ENCODE results near the gene PANX3. TPM values are rescaled to one million over a fixed set of nuclear protein-coding genes. Genes with fewer than 3 reads are reported as not detected.
A peak's percentile ranks its signal among the peaks of the same experiment; 100 is the strongest.
"Not testable (repeated sequence)": the region's sequence is repeated elsewhere in the genome, so short reads cannot be mapped to it uniquely, and the experiment has no call there.

Gene PANX3
- polyA plus RNA-seq, 3 donors from 2014 or later = not detected

GRCh38 chr11:124600621-124601320 lies 10.5 kb upstream of the PANX3 start:
- Mint-ChIP-seq H3K4me3 (no peak overlapping the region), H3K27me3 (ENCODE audit: low read depth in 3 of 3) (peaks cover 1 to 19% (median 12%) of the 10 kb centered on the region in 3 donors), H3K27ac (no peak overlapping the region), H3K4me1 (no peaks in the 10 kb centered on the region), H3K9me3 (no peaks in the 10 kb centered on the region), H3K36me3 (no peaks in the 10 kb centered on the region)
- DNase-seq = no peak

- H3K27me3 Mint-ChIP-seq (ENCODE audit: low read depth in 3 of 3) = peaks cover 1 to 16% (median 11%) of the 10 kb centered on the region in 3 donors
- no peaks in the 10 kb centered on the region for H3K36me3 Mint-ChIP-seq
- no peak for DNase-seq
- H3K27ac Mint-ChIP-seq = no peak overlapping the region
- H3K4me1 Mint-ChIP-seq = no peaks in the 10 kb centered on the region
- no peak overlapping the region for H3K4me3 Mint-ChIP-seq
- no peaks in the 10 kb centered on the region for H3K9me3 Mint-ChIP-seq
Measured at GRCh38 chr11:124602193-124602592, 9.0 kb upstream of the PANX3 start.

- H3K27ac Mint-ChIP-seq, H3K9me3 Mint-ChIP-seq, H3K4me3 Mint-ChIP-seq, DNase-seq, H3K4me1 Mint-ChIP-seq, H3K36me3 Mint-ChIP-seq: not testable (repeated sequence)
- peaks cover 2 to 16% (median 7%) of the 10 kb centered on the region in 3 donors for H3K27me3 Mint-ChIP-seq (ENCODE audit: low read depth in 3 of 3)
Measured at GRCh38 chr11:124602723-124603122, 8.5 kb upstream of the PANX3 start.

DNA sequence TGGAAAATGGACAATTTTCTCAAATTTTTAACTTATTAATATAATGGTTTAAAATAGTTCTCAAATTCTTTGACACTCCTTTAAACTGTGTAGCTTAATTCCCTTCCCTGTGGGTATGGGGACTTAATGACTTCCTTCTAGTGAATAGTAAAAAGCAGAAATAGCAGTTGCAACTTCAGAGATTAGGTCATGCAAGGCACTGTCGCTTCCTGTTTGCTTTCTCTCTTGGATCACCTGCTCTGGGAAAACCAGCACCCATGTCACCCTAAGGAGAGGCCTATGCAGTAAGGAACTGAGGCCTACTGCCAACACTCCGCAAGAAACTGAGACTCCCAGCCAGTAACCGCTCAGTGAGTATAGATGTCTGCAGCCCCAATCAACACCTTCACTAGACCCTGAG lies 5.5 kb upstream of the PANX3 start:
- no peak for DNase-seq
- Mint-ChIP-seq H3K4me1 (no peaks in the 10 kb centered on the region), H3K4me3 (no peak overlapping the region), H3K27ac (no peak overlapping the region), H3K9me3 (no peaks in the 10 kb centered on the region), H3K27me3 (ENCODE audit: low read depth in 3 of 3) (peaks cover 2 to 12% (median 5%) of the 10 kb centered on the region in 3 donors), H3K36me3 (no peaks in the 10 kb centered on the region)

GRCh38 chr11:124608147-124608546 lies 3.1 kb upstream of the PANX3 start:
- DNase-seq = no peak
- H3K27me3 Mint-ChIP-seq (ENCODE audit: low read depth in 3 of 3) = peaks cover 0 to 9% (median 2%) of the 10 kb centered on the region in 3 donors
- H3K4me3 Mint-ChIP-seq = no peak overlapping the region
- H3K4me1 Mint-ChIP-seq = no peaks in the 10 kb centered on the region
- H3K9me3 Mint-ChIP-seq = no peaks in the 10 kb centered on the region
- no peaks in the 10 kb centered on the region for H3K36me3 Mint-ChIP-seq
- no peak overlapping the region for H3K27ac Mint-ChIP-seq

- H3K27ac Mint-ChIP-seq = no peak overlapping the region
- H3K4me3 Mint-ChIP-seq = no peak overlapping the region
- no peaks in the 10 kb centered on the region for H3K4me1 Mint-ChIP-seq
- no peaks in the 10 kb centered on the region for H3K9me3 Mint-ChIP-seq
- DNase-seq = no peak
- no peaks in the 10 kb centered on the region for H3K36me3 Mint-ChIP-seq
- H3K27me3 Mint-ChIP-seq (ENCODE audit: low read depth in 3 of 3) = peaks cover 0 to 4% (median 2%) of the 10 kb centered on the region in 3 donors
Measured at GRCh38 chr11:124610295-124610694, 933 bp upstream of the PANX3 start.

DNA sequence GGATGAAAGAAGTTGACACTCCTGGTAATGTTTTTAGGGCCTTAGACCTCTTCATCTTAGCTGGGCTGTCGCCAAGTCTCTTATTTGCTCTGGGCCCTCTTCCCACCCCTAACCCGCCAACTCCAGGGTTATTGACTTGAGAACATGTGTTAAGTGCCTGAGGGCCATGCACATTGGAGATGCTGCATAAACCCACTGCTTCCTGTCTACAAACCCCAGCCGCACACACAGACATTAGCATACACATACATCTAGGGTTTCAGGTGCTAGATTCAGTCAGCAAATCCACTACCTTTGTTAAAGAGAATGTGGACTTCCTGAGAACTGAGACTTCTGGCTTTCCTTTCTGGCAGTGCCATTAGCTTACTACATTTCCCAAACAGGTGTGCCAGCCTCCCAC lies 817 bp downstream of the PANX3 start:
- DNase-seq = no peak
- Mint-ChIP-seq H3K9me3 (no peaks in the 10 kb centered on the region), H3K4me1 (no peaks in the 10 kb centered on the region), H3K27me3 (ENCODE audit: low read depth in 3 of 3) (peaks cover 0 to 7% (median 2%) of the 10 kb centered on the region in 3 donors), H3K36me3 (no peaks in the 10 kb centered on the region), H3K27ac (no peak overlapping the region), H3K4me3 (no peak overlapping the region)

DNA sequence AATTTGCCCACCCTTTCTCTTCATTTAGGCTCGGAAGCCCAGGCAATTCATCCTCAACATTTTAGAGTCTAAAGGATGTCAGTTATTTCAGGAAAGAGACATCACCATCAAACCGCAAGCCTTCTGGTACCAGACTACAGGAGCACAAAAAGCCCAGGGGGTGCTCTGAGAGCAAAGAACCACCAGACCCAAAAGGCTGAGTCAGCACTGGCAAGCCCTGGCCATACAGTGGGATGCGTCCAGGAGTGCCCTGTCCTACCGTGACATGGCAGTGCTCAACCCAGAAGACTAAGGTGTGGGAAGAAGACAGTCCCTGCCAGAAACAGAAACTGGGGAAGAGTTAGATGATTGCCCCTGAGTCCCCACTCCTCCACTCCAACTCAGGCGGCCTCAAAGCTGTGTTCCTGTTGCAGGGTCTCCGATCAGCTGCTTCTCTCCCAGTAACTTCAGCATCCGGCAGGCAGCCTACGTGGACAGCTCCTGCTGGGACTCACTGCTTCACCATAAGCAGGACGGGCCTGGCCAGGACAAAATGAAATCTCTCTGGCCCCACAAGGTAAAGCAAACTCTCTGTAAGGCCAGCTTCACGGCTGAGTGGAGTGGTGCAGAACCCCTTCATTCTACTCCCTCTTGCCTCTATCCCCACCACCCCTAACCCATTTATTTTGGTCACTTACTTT lies 1.5 kb downstream of the PANX3 start:
- Mint-ChIP-seq H3K27me3 (ENCODE audit: low read depth in 3 of 3) (peaks cover 0 to 7% (median 1%) of the 10 kb centered on the region in 3 donors), H3K27ac (no peak overlapping the region), H3K36me3 (peaks cover 0 to 3% (median 0%) of the 10 kb centered on the region in 3 donors), H3K4me3 (no peak overlapping the region), H3K4me1 (no peaks in the 10 kb centered on the region), H3K9me3 (no peaks in the 10 kb centered on the region)
- no peak for DNase-seq

DNA sequence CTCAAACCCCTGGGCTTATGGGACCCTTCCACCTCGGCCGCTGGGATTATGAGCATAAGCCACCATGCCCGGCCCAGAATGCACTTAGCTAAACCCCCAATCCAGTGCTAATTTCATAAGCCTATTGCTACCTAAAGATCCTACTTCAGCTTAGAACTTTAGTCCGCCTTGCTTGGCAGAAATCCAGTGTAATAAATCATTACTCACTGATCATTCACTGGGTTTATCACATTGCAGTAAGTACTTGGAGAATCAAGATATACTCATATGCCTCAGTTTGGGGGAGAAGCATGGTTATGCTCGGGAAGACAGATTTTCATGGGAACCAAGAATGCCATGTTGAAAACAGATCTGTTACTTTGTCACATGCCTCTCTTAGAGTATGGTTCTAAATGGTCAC lies 7.6 kb downstream of the PANX3 start:
- peaks cover 0 to 4% (median 0%) of the 10 kb centered on the region in 3 donors for H3K36me3 Mint-ChIP-seq
- no peak overlapping the region for H3K27ac Mint-ChIP-seq
- peaks cover 15 to 23% of the 10 kb centered on the region in 2 donors for H3K4me1 Mint-ChIP-seq
- H3K9me3 Mint-ChIP-seq = no peaks in the 10 kb centered on the region
- no peak for DNase-seq
- no peak overlapping the region for H3K4me3 Mint-ChIP-seq
- H3K27me3 Mint-ChIP-seq (ENCODE audit: low read depth in 3 of 3) = peaks cover 6 to 11% (median 9%) of the 10 kb centered on the region in 3 donors

- peak within 1 kb of the TSS; percentile 91 to 99 (median 98) for H3K4me3 Mint-ChIP-seq
- H3K9me3 Mint-ChIP-seq = no peaks in the 10 kb centered on the region
- peak within 1 kb of the TSS; percentile 92 to 99 (median 98) for H3K27ac Mint-ChIP-seq
- DNase-seq = peak; percentile 81 to 85 (median 84)
- H3K36me3 Mint-ChIP-seq = peaks cover 0 to 13% (median 9%) of the 10 kb centered on the region in 3 donors
- peaks cover 36 to 60% of the 10 kb centered on the region in 2 donors for H3K4me1 Mint-ChIP-seq
- H3K27me3 Mint-ChIP-seq (ENCODE audit: low read depth in 3 of 3) = peaks cover 5 to 9% (median 7%) of the 10 kb centered on the region in 3 donors
Measured at GRCh38 chr11:124622531-124623451, 11.6 kb downstream of the PANX3 start, which contains the start of gene TBRG1. Gene TBRG1, plus strand, starts transcription at chr11:124622864. Its CDS starts 220 bp downstream, at chr11:124623084.

DNA sequence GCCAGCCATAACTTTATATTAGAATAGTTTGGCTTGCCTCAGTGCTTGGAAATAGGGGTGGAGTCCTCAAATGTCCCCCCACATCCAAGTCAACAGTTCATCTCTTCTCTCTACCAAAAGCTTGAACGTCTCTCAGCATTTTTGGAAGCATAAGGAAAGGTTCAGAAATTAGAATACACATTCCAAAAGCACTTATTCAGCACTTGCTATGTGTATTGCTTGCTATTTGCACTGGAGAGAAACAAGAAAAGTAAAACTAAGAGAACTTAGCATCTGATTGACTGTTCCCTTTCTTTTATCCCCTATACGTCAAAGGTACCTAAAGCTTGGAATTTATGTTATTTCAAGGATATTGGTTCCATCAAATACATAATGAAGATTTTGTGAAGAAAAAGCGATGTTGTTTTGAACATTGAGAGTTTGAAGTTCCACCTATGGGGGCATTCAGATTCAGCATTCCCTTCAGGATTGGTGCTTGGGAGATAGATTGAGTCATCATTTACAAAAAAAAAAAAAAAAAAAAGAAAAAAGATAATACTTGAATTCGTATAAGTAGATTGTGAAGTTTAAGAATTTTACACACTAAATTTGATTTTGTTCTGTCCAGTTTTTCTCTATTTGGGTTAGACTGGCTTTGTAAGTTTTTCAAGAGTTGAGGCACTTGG lies 12.8 kb downstream of the PANX3 start:
- H3K27me3 Mint-ChIP-seq (ENCODE audit: low read depth in 3 of 3) = peaks cover 4 to 9% (median 5%) of the 10 kb centered on the region in 3 donors
- DNase-seq = no peak
- no peaks in the 10 kb centered on the region for H3K9me3 Mint-ChIP-seq
- peak overlapping the region; percentile 92 to 99 (median 98) for H3K27ac Mint-ChIP-seq
- peak overlapping the region; percentile 91 to 99 (median 98) for H3K4me3 Mint-ChIP-seq
- peaks cover 36 to 60% of the 10 kb centered on the region in 2 donors for H3K4me1 Mint-ChIP-seq
- peaks cover 0 to 21% (median 16%) of the 10 kb centered on the region in 3 donors for H3K36me3 Mint-ChIP-seq

DNA sequence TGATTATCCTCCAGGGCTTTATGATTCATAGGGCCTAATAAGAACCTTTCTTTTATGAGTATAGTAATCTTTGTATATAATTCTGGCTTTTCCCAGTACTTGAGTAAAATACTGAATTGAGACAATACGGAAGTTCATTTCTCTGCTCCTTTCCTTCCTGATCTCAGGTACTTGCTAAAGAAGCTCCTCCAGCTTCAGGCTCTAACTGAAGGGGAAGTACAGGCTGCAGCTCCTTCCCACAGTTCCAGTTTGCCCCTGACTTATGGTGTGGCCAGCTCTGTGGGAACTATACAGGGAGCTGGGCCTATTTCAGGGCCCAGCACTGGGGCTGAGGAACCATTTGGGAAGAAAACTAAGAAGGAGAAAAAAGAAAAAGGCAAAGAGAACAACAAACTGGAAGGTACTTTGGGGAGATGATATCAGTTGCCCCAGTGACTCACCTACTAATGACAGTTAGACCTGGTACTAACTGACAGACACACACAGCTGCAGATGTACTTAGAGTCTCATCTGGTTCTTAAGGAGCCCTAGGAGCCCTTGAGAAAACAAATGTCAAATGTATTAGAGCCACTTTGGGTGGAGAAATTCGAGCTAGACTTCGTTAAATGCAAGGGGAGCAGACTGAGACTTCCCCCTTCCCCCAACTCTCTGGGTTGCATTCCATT lies 14.4 kb downstream of the PANX3 start:
- Mint-ChIP-seq H3K27me3 (ENCODE audit: low read depth in 3 of 3) (peaks cover 0 to 9% (median 5%) of the 10 kb centered on the region in 3 donors), H3K27ac (peak overlapping the region in 3 of 6 donors; percentile 32 to 82 (median 68)), H3K4me3 (no peak overlapping the region), H3K36me3 (peaks cover 0 to 27% (median 16%) of the 10 kb centered on the region in 3 donors), H3K4me1 (peaks cover 37 to 60% of the 10 kb centered on the region in 2 donors), H3K9me3 (no peaks in the 10 kb centered on the region)
- no peak for DNase-seq

DNA sequence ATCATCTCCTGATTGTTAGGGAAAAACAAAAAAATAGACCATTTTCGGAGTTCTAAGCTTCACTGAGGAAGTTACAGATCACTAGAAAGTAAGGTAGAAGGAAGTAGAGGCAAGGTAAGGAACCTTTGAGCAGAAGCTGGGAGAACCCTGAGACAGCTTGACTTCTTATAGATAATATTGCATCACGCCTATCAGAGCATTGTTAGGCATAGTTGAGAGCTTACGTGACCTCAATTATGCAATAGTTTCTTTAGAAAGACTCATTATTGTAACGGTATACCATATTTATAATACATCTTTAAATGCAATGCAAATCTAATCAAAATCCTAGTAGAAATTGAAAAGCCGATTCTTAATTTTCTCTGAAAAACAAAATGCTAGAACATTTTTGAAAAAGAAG lies 16.3 kb downstream of the PANX3 start:
- Mint-ChIP-seq H3K4me1 (peaks cover 32 to 54% of the 10 kb centered on the region in 2 donors), H3K27ac (no peak overlapping the region), H3K4me3 (no peak overlapping the region), H3K9me3 (no peaks in the 10 kb centered on the region), H3K27me3 (ENCODE audit: low read depth in 3 of 3) (peaks cover 0 to 7% (median 0%) of the 10 kb centered on the region in 3 donors), H3K36me3 (peaks cover 2 to 47% (median 23%) of the 10 kb centered on the region in 3 donors)
- no peak for DNase-seq
